ENCODE measurements around the gene ZNF605. TPM values are rescaled to one million over a fixed set of nuclear protein-coding genes. Genes with fewer than 3 reads are reported as not detected.

Gene ZNF605
- total and polyA plus RNA-seq, 7 donors = 0.92 to 15.5 (median 6.2) TPM

DNA sequence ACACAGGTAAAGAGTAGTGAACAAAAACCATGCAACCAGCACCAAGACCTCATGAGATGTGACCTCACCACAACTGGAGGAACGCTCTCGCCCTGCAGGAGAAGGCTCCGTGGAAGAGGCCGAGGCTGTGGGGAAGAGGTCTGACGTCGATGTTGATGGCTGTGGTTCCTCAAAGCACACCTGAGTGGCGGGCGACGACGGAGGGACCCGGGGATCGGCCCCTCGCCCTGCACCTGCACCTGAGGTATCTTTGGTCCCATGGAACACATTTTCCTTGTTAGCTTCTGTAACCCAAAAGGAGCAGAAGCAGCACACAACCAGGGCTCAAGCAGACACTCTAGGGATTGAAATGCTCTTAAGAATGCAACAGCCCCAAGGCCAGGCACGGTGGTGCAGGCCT lies 86.6 kb downstream of the ZNF605 start:
- WGBS, 2 donors = 96 to 97% methylated on average over 14 of the region's 14 CpGs
- Histone ChIP-seq H3K9me3 (no peaks in the 10 kb centered on the region), H3K4me3 (no peak overlapping the region), H3K27me3 (no peaks in the 10 kb centered on the region), H3K36me3 (peaks cover 23 to 93% (median 45%) of the 10 kb centered on the region in 4 donors), H3K4me1 (no peaks in the 10 kb centered on the region), H3K27ac (no peak overlapping the region)
- intact Hi-C loops (cut with DNase I) = no loop called here
- TF ChIP-seq POLR2A (IDR thresholded peaks at IDR 0.05) (no peak), EP300 (IDR thresholded peaks at IDR 0.05) (no peak), POLR2AphosphoS5 (IDR thresholded peaks at IDR 0.05) (no peak)
- TF ChIP-seq, protein P1, sequence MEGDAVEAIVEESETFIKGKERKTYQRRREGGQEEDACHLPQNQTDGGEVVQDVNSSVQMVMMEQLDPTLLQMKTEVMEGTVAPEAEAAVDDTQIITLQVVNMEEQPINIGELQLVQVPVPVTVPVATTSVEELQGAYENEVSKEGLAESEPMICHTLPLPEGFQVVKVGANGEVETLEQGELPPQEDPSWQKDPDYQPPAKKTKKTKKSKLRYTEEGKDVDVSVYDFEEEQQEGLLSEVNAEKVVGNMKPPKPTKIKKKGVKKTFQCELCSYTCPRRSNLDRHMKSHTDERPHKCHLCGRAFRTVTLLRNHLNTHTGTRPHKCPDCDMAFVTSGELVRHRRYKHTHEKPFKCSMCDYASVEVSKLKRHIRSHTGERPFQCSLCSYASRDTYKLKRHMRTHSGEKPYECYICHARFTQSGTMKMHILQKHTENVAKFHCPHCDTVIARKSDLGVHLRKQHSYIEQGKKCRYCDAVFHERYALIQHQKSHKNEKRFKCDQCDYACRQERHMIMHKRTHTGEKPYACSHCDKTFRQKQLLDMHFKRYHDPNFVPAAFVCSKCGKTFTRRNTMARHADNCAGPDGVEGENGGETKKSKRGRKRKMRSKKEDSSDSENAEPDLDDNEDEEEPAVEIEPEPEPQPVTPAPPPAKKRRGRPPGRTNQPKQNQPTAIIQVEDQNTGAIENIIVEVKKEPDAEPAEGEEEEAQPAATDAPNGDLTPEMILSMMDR (IDR thresholded peaks at IDR 0.05) = no peak
- no peak for DNase-seq

Small RNA genes lying within 50 kb of the gene (small RNA-seq; reads per million reads assigned to genes)
- gene RNU4ATAC12P = 0 reads per million in 3 donors

Other genes with a start within 250 kb of the ZNF605 start
- 10 to 100 TPM; 19.7 to 24.6 (median 23.7) TPM for gene PGAM5, start 245.5 kb downstream of the ZNF605 start, total RNA-seq
- gene PGAM5, start 245.5 kb downstream of the ZNF605 start, polyA plus RNA-seq = 10 to 100 TPM in 2 of 3 donors, 1 to 10 TPM in 1; 9.6 to 37.1 (median 19.9) TPM
- gene ANKLE2, start 194.5 kb downstream of the ZNF605 start, total RNA-seq = 10 to 100 TPM; 32.9 to 58.4 (median 38.3) TPM
- 10 to 100 TPM in 1 of 3 donors, 1 to 10 TPM in 2; 7.2 to 35.9 (median 8.4) TPM for gene ANKLE2, start 194.5 kb downstream of the ZNF605 start, polyA plus RNA-seq
- gene GOLGA3, start 127.4 kb downstream of the ZNF605 start, total RNA-seq = 10 to 100 TPM; 45.7 to 78.4 (median 56.2) TPM
- gene GOLGA3, start 127.4 kb downstream of the ZNF605 start, polyA plus RNA-seq = 10 to 100 TPM in 2 of 3 donors, 1 to 10 TPM in 1; 9.6 to 38.0 (median 17.6) TPM
- 10 to 100 TPM; 21.4 to 52.3 (median 30.2) TPM for gene CHFR, start 68.7 kb downstream of the ZNF605 start, total RNA-seq
- 10 to 100 TPM; 18.0 to 38.9 (median 20.3) TPM for gene CHFR, start 68.7 kb downstream of the ZNF605 start, polyA plus RNA-seq
- 10 to 100 TPM in 1 of 4 donors, 1 to 10 TPM in 3; 7.9 to 10.8 (median 9.2) TPM for gene ZNF26, start 30.1 kb upstream of the ZNF605 start, total RNA-seq
- 1 to 10 TPM in 2 of 3 donors, under 1 TPM in 1; 0.69 to 5.5 (median 1.8) TPM for gene ZNF26, start 30.1 kb upstream of the ZNF605 start, polyA plus RNA-seq
- 10 to 100 TPM; 28.8 to 32.7 (median 31.4) TPM for gene ZNF84, start 81.2 kb upstream of the ZNF605 start, total RNA-seq
- 1 to 10 TPM in 2 of 3 donors, under 1 TPM in 1; 0.92 to 7.2 (median 2.4) TPM for gene ZNF84, start 81.2 kb upstream of the ZNF605 start, polyA plus RNA-seq
- 10 to 100 TPM; 12.4 to 18.8 (median 15.4) TPM for gene ZNF140, start 124.6 kb upstream of the ZNF605 start, total RNA-seq
- 10 to 100 TPM in 2 of 3 donors, 1 to 10 TPM in 1; 7.8 to 14.8 (median 12.9) TPM for gene ZNF140, start 124.6 kb upstream of the ZNF605 start, polyA plus RNA-seq
- 1 to 10 TPM; 3.1 to 6.1 (median 4.4) TPM for gene ZNF891, start 174.0 kb upstream of the ZNF605 start, total RNA-seq
- gene ZNF891, start 174.0 kb upstream of the ZNF605 start, polyA plus RNA-seq = under 1 TPM; under 0.01 to 0.98 (median 0.23) TPM
- 10 to 100 TPM; 10.5 to 22.8 (median 13.1) TPM for gene ZNF10, start 174.3 kb upstream of the ZNF605 start, total RNA-seq
- gene ZNF10, start 174.3 kb upstream of the ZNF605 start, polyA plus RNA-seq = 1 to 10 TPM in 2 of 3 donors, under 1 TPM in 1; 0.46 to 3.0 (median 1.2) TPM
- gene ZNF268, start 225.2 kb upstream of the ZNF605 start, total RNA-seq = 10 to 100 TPM; 12.8 to 21.9 (median 19.5) TPM
- 1 to 10 TPM; 2.8 to 6.9 (median 5.4) TPM for gene ZNF268, start 225.2 kb upstream of the ZNF605 start, polyA plus RNA-seq